ENCODE results near the gene SRRM2. TPM values are rescaled to one million over a fixed set of nuclear protein-coding genes. Genes with fewer than 3 reads are reported as not detected.

SRRM2 gene
- total RNA-seq, 1 experiment from 2014 or later: 63.5 TPM

- DNase-seq (ENCODE audit: low read depth): no peak
These were observed 38.7 kb downstream of the SRRM2 start for GRCh38 chr16:2791174-2791573.

GRCh38 chr16:2792940-2793339 is 40.5 kb downstream of the SRRM2 start:
- no peak for DNase-seq (ENCODE audit: low read depth)

GRCh38 chr16:2795395-2796143 is 43.1 kb downstream of the SRRM2 start:
- DNase-seq (ENCODE audit: low read depth): peak; percentile 32

GRCh38 chr16:2798723-2799204 is 46.3 kb downstream of the SRRM2 start:
- DNase-seq (ENCODE audit: low read depth): no peak

- DNase-seq (ENCODE audit: low read depth): no peak
These were observed 46.9 kb downstream of the SRRM2 start for GRCh38 chr16:2799205-2799858.

- no peak for DNase-seq (ENCODE audit: low read depth)
These were observed 47.4 kb downstream of the SRRM2 start for GRCh38 chr16:2799859-2800226.

GRCh38 chr16:2803545-2804195 is 51.2 kb downstream of the SRRM2 start:
- no peak for DNase-seq (ENCODE audit: low read depth)

- no peak for DNase-seq (ENCODE audit: low read depth)
These were observed 52.3 kb downstream of the SRRM2 start for GRCh38 chr16:2804728-2805127.

GRCh38 chr16:2806286-2806685 is 53.8 kb downstream of the SRRM2 start:
- no peak for DNase-seq (ENCODE audit: low read depth)

GRCh38 chr16:2808181-2808580 is 55.7 kb downstream of the SRRM2 start:
- no peak for DNase-seq (ENCODE audit: low read depth)

GRCh38 chr16:2809149-2809760 is 56.8 kb downstream of the SRRM2 start:
- no peak for DNase-seq (ENCODE audit: low read depth)

GRCh38 chr16:2810651-2811050 is 58.2 kb downstream of the SRRM2 start:
- no peak for DNase-seq (ENCODE audit: low read depth)

GRCh38 chr16:2811703-2812471 is 59.4 kb downstream of the SRRM2 start:
- no peak for DNase-seq (ENCODE audit: low read depth)

- DNase-seq (ENCODE audit: low read depth): no peak
These were observed 61.4 kb downstream of the SRRM2 start for GRCh38 chr16:2813771-2814221.

- no peak for DNase-seq (ENCODE audit: low read depth)
These were observed 62.3 kb downstream of the SRRM2 start for GRCh38 chr16:2814551-2815298.

GRCh38 chr16:2815299-2815771 is 62.9 kb downstream of the SRRM2 start:
- DNase-seq (ENCODE audit: low read depth): no peak

GRCh38 chr16:2816751-2817339 is 64.4 kb downstream of the SRRM2 start, which contains the start of gene PRSS21:
PRSS21 (plus strand) TSS chr16:2817237; CDS start chr16:2817269, 32 bp downstream.
- no peak for DNase-seq (ENCODE audit: low read depth)

- no peak for DNase-seq (ENCODE audit: low read depth)
These were observed 65.2 kb downstream of the SRRM2 start for GRCh38 chr16:2817340-2818271.

Data from HT1080 (cell line).